Panc1 (cell line): ENCODE data around the gene FAT2. TPM values are rescaled to one million over a fixed set of nuclear protein-coding genes. Genes with fewer than 3 reads are reported as not detected.

Experiments used
- ATAC-seq: fragments of 200-7000 bp; cut with Tn5 transposase; 2 replicates; pipeline ENCODE4 v1.9.1; 2020; ENCODE audit warnings: mild to moderate bottlenecking, moderate library complexity
- BruUV-seq: library from RNA; stranded (reverse); fragments of 400-500 nt; replicated peaks from 2 replicates; lab custom pipeline; 2021; lab: Mats Ljungman, UMichigan
- CTCF ChIA-PET: fragments of 300-600 bp; sonication (Branson Sonifier 250); formaldehyde crosslinking; loops from one replicate; lab custom pipeline; 2022; ENCODE audit warnings: antibody characterized with exemption; lab: Charles Lee
- POLR2A ChIA-PET: fragments of 300-600 bp; sonication (Branson Sonifier 250); formaldehyde crosslinking; loops from one replicate; lab custom pipeline; 2022; ENCODE audit warnings: antibody characterized with exemption; lab: Charles Lee
- DNase-seq: peaks from one replicate; pipeline ENCODE4 v3.0.0-alpha.2; 2010; ENCODE audit warnings: low read depth, low spot score
- H3K27ac ChIP-seq: 2 replicates; pipeline ENCODE4 v1.5.1; 2011; ENCODE audit warnings: mild to moderate bottlenecking, low read length, inconsistent platforms
- H3K27me3 ChIP-seq: fragments of 200-500 bp; sonication (Bioruptor generic); 2 replicates; pipeline ENCODE4 v1.6.0; 2014; ENCODE audit warnings: low read length, inconsistent platforms; ENCODE audit not compliant: control insufficient read depth, insufficient read depth
- H3K36me3 ChIP-seq: fragments of 200-500 bp; sonication (Bioruptor generic); 2 replicates; pipeline ENCODE4 v1.5.1; 2014; ENCODE audit warnings: inconsistent platforms, mild to moderate bottlenecking, low read length, moderate library complexity; ENCODE audit not compliant: control insufficient read depth, insufficient read depth
- H3K4me1 ChIP-seq: 2 replicates; pipeline ENCODE4 v1.5.1; 2011; ENCODE audit warnings: inconsistent platforms, mild to moderate bottlenecking, low read length, moderate library complexity; ENCODE audit not compliant: control insufficient read depth, insufficient read depth
- H3K4me3 ChIP-seq, 2 experiments: 2 replicates each; pipeline ENCODE4 v1.5.1; 2011 to 2012; ENCODE audit warnings: low read depth in 2 of 2, low read length in 2 of 2, mild to moderate bottlenecking in 2 of 2, inconsistent platforms in 1 of 2, moderate library complexity in 1 of 2
- H3K9me3 ChIP-seq: fragments of 200-500 bp; sonication (Bioruptor generic); 2 replicates; pipeline ENCODE4 v1.5.1; 2014; ENCODE audit warnings: low read depth, mild to moderate bottlenecking, inconsistent platforms, low read length, moderate library complexity; ENCODE audit not compliant: control insufficient read depth, insufficient read depth
- POLR2AphosphoS5 ChIP-seq: IDR thresholded peaks from 2 replicates; pipeline ENCODE4 v1.6.1; 2012; ENCODE audit warnings: mild to moderate bottlenecking, low read depth, low read length, moderate library complexity
- REST ChIP-seq, 2 experiments: IDR thresholded peaks; 2 replicates each; pipeline ENCODE4 v1.6.1; 2011 to 2012; ENCODE audit warnings: low read depth in 2 of 2, control low read depth in 1 of 2, low read length in 1 of 2, mild to moderate bottlenecking in 1 of 2, moderate library complexity in 1 of 2; ENCODE audit not compliant: insufficient read depth in 1 of 2
- SIN3A ChIP-seq: IDR thresholded peaks from 2 replicates; pipeline ENCODE4 v1.6.1; 2012; ENCODE audit warnings: low read depth, mild to moderate bottlenecking, low read length, moderate library complexity, borderline replicate concordance; ENCODE audit not compliant: insufficient read depth
- TCF7L2 ChIP-seq: IDR thresholded peaks from 2 replicates; pipeline ENCODE4 v1.6.1; 2011; ENCODE audit warnings: mild to moderate bottlenecking, low read depth, low read length, inconsistent platforms
- in situ Hi-C: cut with HindIII; loops from 2 replicates; pipeline ENCODE4 v1.10.0; 2016; ENCODE audit warnings: low sequenced_read_pairs, low pct_unique_long_range_greater_than_20kb
- intact Hi-C: fragments of 100-400 bp; cut with micrococcal nuclease; formaldehyde crosslinking; loops from one replicate; pipeline ENCODE4 v1.10.0; 2022; ENCODE audit not compliant: unreplicated experiment
- total RNA-seq: library from RNA; stranded (reverse); gene quantifications from one replicate; pipeline ENCODE4 v1.2.1, GENCODE V29; 2021; ENCODE audit not compliant: unreplicated experiment
- TF ChIP-seq, protein P1 (sequence below): fragments of 450-650 bp; IDR thresholded peaks from 2 replicates; pipeline ENCODE4 v1.5.1; 2017; ENCODE audit warnings: mild to moderate bottlenecking

Gene FAT2
- total RNA-seq, 1 experiment from 2014 or later: not detected

- no peaks in the 10 kb centered on the region for H3K4me1 ChIP-seq
- intact Hi-C loops: no loop called here
- H3K4me3 ChIP-seq: no peak overlapping the region
- TF ChIP-seq, protein P1, sequence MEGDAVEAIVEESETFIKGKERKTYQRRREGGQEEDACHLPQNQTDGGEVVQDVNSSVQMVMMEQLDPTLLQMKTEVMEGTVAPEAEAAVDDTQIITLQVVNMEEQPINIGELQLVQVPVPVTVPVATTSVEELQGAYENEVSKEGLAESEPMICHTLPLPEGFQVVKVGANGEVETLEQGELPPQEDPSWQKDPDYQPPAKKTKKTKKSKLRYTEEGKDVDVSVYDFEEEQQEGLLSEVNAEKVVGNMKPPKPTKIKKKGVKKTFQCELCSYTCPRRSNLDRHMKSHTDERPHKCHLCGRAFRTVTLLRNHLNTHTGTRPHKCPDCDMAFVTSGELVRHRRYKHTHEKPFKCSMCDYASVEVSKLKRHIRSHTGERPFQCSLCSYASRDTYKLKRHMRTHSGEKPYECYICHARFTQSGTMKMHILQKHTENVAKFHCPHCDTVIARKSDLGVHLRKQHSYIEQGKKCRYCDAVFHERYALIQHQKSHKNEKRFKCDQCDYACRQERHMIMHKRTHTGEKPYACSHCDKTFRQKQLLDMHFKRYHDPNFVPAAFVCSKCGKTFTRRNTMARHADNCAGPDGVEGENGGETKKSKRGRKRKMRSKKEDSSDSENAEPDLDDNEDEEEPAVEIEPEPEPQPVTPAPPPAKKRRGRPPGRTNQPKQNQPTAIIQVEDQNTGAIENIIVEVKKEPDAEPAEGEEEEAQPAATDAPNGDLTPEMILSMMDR: no peak
- TF ChIP-seq SIN3A (no peak), POLR2AphosphoS5 (no peak), REST (IDR thresholded peaks at IDR 0.05; ENCODE audit: insufficient read depth in 1 of 2, low read depth in 2 of 2, low read length in 1 of 2) (no peak), TCF7L2 (no peak)
- H3K36me3 ChIP-seq: no peaks in the 10 kb centered on the region
- no TSS peak for BruUV-seq
- ChIA-PET POLR2A (no interaction called here), CTCF (interaction anchor here (0.6 kb wide), 2 partner anchors 786 to 1212 kb away, joined by 3 to 7 read pairs; no protein-coding TSS in a partner anchor)
- ATAC-seq: no peak
- in situ Hi-C loops: no loop called here
- H3K27ac ChIP-seq: no peak overlapping the region
- H3K9me3 ChIP-seq: no peaks in the 10 kb centered on the region
- DNase-seq: no peak
- peaks cover 3% of the 10 kb centered on the region; the same call in 1 of the 2 replicates for H3K27me3 ChIP-seq
These were observed 17.4 kb upstream of the FAT2 start for GRCh38 chr5:151608522-151608921.

- H3K4me1 ChIP-seq: no peaks in the 10 kb centered on the region
- BruUV-seq: no TSS peak
- H3K27ac ChIP-seq: no peak overlapping the region
- DNase-seq (no peak), ATAC-seq (no peak)
- no peaks in the 10 kb centered on the region for H3K36me3 ChIP-seq
- H3K9me3 ChIP-seq: no peaks in the 10 kb centered on the region
- TF ChIP-seq POLR2AphosphoS5 (no peak), TCF7L2 (no peak), SIN3A (no peak), REST (IDR thresholded peaks at IDR 0.05; ENCODE audit: insufficient read depth in 1 of 2, low read depth in 2 of 2, low read length in 1 of 2) (no peak)
- TF ChIP-seq, protein P1: no peak
- peaks cover 3% of the 10 kb centered on the region; the same call in 1 of the 2 replicates for H3K27me3 ChIP-seq
- intact Hi-C loops (no loop called here), in situ Hi-C loops (no loop called here)
- no peak overlapping the region for H3K4me3 ChIP-seq
- POLR2A ChIA-PET: interaction anchor here (0.6 kb wide), 2 partner anchors 355 to 796 kb away, joined by 6 to 10 read pairs; partner anchors contain the start of gene GM2A
- CTCF ChIA-PET: no interaction called here
These were observed 16.2 kb upstream of the FAT2 start for GRCh38 chr5:151607304-151607703.
